GM15510 (cell line): ENCODE data around the gene MVB12B.

Experiments
- POLR2A ChIP-seq: IDR thresholded peaks from 3 replicates; pipeline ENCODE4 v1.6.1; 2011; ENCODE audit warnings: borderline replicate concordance; ENCODE audit not compliant: insufficient read length; ENCODE audit errors: extremely low read depth

The MVB12B gene

DNA sequence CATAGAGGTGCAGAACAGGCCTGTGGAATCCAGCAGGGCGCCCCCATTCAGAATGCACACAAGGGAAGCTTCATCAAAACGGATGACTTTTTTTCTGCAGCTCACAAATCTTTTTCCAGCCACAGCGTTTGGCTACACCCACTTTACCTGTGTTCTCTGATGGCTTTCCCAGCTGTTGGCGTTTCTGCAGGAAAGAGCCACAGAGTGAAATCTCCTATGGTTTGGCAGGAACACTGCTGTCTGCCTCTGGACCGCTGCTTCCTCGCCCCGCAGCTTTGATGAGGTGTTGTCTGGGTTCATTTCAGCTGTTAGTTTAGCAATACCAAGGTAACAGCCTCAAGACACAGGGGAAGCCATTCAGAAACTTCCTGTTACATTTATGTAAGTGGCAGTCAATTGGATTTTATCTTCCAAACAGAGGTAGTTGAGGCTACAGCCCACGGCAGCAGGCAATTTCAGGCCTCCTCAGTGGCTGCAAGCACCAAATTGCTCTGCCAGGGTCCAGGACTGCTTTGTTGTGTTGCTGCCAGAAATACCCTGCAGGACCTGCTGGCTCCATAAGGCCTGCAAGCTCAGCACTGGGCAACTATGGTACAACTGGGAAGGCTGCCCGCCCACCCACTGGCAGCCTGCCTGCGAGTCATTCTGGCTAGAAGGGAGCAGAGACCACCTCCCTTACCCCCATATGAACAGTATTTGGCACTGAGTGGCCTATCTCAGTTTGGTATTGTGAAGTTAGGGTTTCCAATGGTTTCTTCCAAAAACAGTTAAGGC, 96.7 kb downstream of the MVB12B start:
- TF ChIP-seq POLR2A = no peak

DNA sequence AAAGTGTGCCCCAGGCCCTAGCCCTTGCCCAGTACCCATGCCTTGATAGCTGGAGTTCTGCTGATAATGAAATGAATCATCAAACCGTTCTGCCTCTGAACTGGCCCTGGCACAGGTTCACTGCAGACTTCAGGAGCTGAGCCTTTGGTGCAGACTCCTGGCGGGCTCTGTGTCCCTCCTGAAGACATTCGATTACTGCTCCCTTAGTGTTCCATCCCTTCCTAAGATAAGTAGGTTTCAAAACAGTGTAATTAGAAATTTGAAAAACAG, 97.2 kb downstream of the MVB12B start:
- no peak for TF ChIP-seq POLR2A

DNA sequence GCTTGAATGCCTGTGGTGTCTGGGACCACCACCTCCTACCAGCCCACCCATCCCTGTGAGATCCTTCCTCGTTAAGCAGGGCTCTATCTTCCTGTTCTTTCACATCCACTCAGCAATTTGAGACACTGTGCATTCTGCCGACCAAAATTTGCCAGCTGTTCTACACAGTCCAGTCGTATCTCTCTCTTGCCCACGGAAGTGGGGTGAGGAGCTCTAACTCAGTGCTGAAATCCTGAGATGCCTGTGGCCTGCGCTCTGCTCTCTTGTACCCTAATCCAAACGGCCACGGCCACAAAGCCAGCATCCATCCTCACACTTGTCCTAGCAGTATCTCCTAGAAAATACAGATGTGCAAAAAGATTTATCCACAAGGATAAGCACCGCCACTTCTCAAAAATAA, 97.9 kb downstream of the MVB12B start:
- TF ChIP-seq POLR2A = no peak

DNA sequence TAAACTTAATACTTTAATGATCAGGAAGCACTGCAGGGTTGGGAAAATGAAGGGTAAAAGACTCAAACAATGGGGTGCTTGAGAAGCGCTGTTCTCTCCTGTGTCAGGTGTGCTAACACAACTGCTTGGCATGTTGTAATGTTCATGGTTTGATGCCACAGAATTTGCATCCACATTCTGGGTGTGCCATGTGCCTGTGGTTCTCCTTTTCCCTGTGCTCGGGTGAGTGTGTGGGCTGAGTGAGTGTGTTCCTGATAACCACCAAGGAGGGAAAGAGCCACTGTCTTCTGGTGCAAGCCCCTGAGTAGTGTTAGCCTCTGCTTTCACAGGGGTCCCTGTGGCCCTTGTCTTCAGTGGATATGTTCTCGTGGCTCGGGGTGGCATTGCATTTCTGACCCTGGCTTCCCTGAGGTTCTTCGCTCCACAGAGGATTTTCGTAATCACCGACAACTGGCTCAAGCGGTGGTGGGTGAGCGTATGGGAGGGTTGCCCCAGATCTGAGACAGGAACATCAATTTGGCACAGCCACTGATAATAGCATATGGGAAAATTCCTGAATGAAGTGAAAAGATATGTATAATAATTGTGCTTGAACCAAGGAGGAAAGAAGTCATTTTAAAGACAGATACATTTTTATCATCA, 102.0 kb downstream of the MVB12B start:
- TF ChIP-seq POLR2A = no peak

DNA sequence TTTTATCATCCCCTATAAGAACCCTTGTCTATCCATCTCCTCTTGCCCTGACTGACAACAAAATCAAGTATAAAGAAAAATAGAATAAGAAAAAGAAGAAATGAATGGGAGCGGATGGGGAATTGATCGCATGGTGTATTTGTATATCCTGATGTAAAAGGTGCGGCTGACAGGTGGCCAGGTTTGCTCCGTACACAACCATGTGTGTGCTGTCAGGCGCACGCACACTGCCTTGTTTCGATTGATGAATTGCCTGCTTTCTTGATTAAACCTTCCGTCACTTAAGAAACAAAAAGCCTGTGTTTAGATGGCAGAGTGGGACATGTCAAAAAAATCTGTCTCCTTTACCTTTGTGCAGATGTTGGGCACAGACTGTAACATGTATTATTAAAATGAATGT, 102.6 kb downstream of the MVB12B start:
- TF ChIP-seq POLR2A = no peak

DNA sequence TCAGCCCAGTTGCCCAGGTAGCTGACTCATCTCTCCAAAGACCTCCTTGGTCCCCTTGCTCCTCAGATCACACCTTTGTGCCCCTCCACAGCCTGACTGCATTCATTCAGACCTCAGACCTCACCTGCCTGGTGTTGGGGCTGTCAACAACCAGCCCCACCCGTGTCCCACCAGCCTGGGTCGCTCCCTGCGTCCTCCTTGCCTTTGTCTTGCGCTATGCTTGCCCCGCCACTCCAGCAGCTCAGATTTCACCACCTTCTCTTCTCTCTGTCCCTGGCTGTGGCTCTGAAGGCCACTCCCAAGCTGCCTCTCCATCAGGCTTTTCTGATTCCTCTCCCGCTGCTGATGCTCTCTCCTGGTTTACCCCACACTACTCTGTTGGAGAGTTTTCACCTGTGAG, 103.5 kb downstream of the MVB12B start:
- TF ChIP-seq POLR2A = no peak

DNA sequence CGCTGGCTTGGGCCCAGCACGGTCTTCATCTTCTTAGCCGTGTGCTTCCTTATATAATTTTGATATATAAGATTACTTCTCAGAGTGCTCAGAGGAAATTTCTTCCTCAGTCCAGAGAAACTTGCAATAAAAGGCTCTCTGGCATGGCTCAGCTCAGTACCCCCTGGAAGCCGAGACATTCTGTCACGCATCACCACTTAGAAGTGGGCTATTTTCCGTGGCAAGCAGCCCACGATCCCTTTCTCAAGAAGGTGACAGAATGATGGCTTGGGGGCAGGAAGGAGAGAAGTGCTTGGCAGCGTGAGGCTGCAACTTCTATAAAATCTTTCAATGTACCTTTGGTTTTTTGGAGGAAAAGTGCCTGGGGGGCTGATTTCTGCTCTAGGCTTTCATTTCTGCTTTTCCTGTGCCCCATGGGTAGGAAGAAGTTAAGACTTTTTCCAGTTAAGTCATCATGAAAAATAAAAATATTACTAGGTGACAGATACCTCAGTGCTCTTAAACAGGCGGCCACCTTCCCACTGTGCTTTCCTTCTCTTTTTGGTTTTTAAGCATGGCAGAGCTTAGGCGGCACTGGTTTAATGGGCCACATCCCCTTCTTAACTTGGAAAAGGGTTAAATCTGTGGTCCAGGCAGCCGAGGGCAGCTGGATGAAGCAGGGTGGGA, 104.6 kb downstream of the MVB12B start:
- TF ChIP-seq POLR2A = no peak

DNA sequence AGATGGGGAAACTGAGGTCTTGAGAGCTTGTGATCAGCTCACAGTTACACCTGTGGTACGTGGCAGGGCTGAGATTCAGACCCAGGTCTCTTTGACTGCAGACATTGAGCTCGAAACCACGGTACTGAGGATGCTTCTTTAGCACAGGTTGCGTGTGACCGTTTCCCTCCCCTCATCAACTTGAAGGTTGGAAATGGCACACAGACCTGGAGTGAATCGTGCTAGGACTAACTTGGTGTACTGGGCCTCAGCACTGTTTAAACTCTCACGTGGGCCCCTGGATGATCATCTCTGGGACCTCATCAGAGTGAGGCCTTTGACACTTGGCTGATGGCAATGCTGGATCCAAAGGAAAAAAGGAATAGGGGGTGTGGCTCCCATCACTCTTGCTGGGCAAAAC, 106.0 kb downstream of the MVB12B start:
- TF ChIP-seq POLR2A = no peak

DNA sequence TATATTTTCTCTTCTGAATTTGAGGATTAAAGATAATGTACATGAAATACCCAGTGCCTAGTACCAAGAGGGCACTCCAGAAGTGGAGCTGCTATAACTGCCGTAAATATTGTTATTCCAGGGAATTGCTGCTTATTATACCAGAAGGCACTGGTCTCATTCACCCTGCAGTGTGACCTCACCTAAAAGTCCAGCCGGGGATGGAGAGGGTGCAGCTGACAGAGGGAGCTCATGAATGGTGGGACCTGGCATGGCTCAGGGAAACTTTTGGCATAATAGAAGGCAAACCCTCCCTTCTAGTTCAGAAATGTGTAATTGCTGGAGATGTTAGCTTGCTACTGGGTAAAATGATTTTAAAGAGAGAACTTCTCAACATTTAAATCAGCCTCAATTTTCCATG, 108.5 kb downstream of the MVB12B start:
- no peak for TF ChIP-seq POLR2A

DNA sequence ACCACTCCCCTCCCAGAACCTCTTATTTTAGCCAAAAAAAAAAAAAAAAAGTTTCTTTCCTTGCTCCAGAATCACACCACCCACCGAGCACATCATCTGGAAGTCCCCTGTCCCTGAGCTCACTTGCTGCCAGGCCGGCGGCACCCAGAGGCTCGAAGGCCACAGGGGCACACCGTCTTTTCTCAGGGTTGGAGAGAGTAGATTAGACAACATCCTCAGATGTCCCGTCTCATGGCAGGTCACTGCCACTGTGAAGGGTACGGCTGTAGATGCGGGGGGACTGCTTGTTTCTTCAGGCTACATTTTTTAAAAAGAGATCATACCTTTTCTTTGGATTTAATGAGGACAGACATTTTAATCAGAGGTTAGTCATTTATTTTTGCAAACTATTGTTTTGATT, 109.0 kb downstream of the MVB12B start:
- no peak for TF ChIP-seq POLR2A

DNA sequence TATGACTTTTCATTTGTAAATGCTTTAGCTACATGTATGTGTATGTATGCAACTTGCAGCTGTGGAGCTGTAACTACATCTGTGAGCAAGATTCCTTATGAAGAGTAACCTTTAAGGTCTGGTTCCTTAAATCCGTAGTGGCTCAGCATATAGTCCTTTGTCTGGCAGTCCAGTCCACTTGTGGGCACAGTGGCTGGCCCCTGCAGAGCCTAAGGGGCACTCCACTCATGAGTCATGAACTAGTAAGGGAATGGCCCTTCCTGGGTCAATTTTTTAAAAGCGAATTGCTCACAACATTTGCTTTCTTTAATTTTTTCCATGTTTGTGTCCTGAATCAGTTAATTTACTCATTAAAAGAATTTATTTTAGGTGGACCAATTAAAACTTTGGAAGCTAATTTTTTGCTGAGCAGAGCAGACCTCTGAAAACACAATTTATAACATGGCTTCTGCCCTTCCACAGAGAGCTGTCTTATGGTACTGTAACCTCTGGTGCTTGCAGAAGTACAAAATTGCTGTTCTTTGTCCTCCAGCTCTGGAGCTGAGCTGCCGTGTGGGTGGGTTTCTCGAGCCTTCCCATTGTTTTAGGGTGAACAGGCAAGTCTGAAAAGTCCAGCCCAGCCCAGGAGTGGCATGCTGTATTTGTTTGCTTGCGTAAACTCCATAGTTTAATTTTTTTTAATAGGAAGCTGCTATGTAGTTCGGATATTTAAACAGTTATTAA, 110.1 kb downstream of the MVB12B start:
- no peak for TF ChIP-seq POLR2A

DNA sequence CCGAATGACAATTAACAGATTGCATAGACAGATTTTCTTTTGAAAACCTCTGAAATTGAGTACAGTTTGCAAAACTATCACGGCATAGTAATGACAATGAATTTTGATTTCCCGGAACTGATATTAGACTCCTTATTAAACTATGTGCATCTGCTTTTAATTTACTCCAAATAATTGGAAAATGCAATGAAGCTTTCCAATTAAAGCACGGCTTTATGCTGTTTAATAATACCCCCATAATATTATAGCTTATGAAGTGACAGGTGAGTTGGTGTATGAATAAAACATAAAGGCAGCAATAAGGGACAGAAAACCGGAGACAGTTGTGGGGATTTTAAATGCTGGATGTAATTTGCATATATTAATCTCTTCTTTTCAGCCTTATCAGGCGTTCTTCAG, 110.6 kb downstream of the MVB12B start:
- no peak for TF ChIP-seq POLR2A

DNA sequence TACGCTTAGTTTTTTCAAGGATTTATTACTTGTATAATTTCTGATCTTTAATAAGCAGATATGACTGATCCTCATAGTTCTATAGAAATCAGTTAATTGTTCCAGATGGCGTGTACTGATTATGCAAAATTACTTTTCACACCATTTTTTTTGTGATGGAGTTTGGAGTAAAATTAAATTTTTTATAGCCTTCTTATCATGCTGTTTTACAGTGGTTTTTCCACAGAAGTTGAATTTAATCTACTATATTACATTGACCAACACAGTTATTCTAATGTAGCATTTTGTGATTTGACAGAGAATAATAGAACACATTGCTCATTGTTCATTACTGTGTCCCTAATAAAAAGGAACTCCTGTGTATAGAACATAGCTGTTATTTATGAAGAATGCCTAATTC, 111.1 kb downstream of the MVB12B start:
- no peak for TF ChIP-seq POLR2A

DNA sequence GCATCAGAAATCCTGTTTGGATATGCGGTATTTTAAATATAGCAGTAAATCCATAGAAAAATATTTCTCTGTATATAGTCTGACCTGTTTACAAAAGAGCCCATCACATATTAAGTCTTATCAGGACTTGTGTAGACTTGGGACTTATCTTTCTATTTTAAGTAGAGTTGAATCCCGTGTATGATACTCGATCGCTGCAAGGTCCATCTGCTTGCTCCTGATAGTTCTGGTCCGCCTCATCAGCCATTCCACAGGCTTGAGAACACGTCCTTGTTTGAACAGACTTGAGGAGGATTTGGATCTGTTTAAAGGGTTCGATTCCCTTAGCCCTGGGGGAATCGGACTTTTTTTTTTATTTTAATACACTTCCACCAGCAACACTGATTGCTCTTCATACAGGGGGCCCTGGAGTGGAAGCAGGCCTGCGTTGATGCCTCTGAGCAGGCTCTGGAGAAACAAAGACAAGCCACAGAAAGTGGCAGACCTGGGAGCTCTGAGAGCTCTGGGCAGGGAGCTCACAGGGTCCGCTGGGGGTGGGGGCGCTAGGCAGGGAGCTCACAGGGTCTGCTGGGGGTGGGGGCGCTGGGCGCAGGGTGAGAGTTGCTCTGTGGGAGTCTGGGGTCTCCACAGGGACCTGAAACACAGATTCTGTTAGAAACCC, 112.2 kb downstream of the MVB12B start:
- no peak for TF ChIP-seq POLR2A

DNA sequence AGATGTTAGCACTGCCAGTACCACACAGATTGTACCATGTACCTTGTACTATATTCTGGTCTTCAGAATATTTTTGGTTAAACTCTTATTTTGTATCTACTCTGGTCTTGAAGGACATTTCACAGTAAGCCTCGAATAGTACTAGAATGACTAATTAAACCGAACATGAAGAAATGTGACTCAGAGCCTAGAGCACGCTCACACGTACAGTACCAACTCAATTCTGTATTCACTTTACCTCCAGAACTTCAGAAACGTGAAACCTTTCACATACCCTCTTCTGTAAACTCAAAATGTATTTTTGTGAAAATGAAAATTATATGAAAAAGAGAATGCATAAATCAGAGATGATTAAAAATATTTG, 112.8 kb downstream of the MVB12B start:
- no peak for TF ChIP-seq POLR2A

DNA sequence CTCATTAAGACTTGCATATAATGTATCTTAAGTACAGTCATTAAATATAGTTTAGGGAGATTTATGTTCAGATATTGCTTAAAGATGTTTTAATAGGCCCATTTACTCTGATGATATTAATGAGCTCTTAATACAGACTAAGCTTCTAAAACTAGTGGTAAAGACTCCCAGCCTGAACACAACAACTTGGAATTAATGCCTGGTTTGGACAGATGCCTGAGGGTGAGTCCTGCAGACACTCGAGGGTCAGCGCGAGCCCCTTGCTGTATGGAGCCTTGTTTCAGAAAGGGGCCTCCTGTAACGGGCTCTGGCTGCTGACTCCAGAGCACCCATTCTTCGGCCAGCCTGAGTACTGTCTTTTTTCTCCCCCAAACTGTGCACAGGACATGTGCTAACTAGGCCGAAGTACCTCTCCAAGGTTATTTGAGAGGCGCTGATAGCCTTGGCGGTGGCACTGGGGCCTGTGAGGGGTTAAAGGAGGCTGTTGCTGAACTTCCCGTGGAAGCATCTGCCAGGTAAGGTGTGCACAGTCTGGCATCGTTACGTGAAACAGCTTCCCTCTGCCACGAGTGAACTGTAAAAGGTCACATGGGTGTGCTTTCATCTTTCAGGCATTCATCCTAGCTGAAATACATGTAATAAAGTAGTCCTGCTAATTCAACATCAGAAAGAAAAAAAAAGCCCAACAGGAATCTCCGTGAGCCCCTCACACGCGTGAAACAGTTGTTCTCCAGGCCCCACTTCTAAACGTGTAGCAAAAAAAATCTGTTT, 113.4 kb downstream of the MVB12B start:
- no peak for TF ChIP-seq POLR2A
